Stimulated activated CD4-positive, alpha-beta T cell treated with anti-CD3 and anti-CD28 coated beads, Interleukin-12 subunit alpha, Interleukin-12 subunit beta, amount 100 ng/mL, for 4 hours (primary cell): ENCODE data around the gene SLC6A11.

ENCODE experiments used
- DNase-seq: peaks from one replicate; pipeline ENCODE4 v3.0.0-alpha.2; 2020

SLC6A11 gene

DNA sequence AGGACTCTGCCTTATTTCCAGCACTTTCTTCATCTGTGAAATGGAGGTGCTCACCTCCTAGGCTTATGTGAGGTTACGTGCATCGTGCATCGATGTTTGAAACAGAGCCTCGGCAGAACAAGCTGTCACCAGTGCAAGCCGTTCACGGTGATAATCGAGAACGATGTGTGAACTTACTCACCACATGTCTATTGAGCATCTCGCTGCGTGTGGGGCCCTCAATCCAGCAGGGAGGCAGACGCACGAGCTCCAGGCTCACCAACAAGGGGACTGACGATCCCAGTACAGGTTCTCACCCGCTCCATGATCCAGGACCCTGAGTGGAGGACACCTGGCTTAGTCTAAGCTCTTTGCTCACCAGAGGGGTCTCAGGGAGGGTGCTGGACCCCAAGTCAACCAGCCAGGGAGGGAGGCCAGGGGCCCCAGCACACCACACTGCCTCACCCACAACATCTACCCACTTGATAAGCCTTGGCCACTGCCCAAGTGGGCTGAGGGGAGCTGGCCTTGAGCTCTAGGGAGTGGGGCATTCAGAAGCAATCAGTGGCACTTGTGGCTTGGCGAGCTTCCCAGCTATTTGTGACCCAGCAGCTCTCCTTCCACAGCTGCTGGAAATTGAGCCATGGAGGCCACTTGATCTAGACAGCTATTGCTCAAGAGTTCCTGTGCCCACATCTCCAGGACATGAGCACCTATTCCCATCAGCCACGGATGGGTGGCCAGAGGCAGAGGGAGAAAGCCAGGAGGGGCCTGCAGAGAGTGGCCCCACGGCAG, 142.1 kb downstream of the SLC6A11 start:
- DNase-seq: no peak

DNA sequence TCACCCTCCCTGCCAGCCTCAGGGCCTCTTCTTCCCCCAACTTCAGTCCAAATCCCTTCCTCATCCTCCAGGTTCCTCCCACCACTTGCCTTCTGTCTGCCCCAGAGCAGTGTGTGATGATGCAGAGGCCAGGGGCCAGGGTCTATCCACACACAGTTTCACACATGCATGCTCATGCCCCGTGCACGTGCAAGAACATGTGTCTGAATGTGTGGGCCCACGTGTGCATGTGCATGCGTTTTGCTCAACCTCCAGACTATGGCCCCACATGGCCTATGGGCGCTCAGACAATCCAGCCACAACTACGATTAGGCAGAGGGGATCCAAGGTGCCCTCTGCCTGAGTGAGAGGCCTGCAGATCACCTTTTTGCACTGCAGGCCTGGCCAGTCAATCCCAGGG, 144.2 kb downstream of the SLC6A11 start:
- no peak for DNase-seq

DNA sequence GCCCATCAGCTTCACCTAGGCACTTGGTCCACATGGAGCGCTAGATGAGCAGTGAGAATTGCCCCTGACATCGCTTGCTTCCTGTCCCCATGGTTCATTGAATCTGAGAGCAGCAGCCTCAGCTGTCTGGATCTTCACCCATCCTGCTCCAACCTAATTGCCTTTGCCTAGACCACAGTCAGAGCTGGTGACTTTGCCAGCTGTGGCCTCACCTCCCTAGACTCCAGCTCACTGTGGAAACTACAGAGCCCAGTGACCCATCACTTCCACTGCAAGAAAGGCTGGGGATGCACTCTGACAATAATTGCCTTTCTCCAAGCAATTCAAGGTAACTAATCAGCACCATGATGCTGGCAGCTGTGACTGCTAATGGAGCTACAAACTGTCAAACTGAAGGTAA, 145.9 kb downstream of the SLC6A11 start:
- DNase-seq: no peak

GRCh38 chr3:10962481-10963036, 146.5 kb downstream of the SLC6A11 start:
- no peak for DNase-seq

DNA sequence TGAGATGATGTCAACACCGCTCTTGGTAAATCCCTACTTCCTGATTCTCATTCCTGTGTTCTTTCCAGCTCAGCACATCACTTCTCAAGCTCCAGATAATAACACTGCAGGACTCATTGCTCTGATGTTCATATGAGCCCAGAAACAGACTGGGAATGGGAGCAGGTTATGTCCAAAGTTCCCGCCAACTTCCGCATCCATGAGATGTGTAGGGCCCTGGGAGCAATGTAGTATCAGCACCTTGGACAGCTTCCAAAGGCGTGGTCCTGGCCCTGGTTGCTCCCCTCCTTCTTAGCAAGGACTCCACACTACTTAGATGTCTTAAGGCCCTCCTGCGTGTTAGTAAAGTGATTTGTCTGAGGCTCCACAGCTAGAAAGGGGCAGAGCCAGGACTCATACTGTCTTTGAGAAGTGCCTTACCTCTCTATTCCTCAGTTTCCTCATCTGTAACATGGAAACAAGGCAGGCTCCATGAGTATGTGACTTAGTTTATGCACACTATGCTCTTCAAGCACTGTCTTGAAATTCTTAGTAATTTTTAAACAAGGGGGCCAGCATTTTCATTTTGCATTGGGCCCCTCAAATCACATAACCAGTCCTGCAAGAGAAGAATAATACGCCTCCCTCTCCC, 148.6 kb downstream of the SLC6A11 start:
- DNase-seq: no peak

GRCh38 chr3:10968401-10968800, 152.4 kb downstream of the SLC6A11 start:
- no peak for DNase-seq

GRCh38 chr3:10970306-10970960, 154.4 kb downstream of the SLC6A11 start:
- DNase-seq: no peak

DNA sequence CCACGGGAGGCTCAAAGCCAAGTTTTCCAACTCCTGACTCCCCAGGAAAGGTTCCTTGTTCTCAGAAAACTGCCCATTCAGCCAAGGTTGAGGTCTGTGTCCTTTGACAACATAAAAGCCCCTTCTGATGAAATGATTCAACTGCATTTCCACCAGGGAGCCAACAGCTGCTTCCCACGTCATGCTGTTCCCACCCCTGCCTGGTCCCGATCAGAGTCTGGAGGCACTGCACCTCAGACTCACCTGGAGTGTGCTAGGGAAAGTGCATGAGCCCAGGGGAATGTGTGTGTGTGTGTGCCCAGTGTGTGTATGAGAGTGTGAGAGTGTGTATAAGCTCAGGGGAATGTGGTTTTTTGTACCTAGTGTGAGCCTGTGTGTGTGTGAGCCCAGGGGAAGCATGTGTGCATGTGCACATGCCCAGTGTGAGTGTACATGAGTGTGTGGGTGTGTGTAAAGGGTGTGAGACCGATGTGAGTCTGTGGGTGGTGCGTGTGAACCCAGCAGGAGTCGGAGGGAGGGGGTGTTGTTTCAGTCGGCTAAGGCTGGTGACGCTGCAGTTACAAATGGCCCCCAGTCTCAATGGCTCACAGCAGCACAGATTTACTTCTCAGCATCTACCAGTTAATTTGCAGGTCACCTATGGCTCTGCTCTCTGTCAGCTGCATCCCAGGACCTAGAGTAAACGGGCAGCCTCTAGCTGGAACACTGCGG, 156.2 kb downstream of the SLC6A11 start:
- DNase-seq: no peak

DNA sequence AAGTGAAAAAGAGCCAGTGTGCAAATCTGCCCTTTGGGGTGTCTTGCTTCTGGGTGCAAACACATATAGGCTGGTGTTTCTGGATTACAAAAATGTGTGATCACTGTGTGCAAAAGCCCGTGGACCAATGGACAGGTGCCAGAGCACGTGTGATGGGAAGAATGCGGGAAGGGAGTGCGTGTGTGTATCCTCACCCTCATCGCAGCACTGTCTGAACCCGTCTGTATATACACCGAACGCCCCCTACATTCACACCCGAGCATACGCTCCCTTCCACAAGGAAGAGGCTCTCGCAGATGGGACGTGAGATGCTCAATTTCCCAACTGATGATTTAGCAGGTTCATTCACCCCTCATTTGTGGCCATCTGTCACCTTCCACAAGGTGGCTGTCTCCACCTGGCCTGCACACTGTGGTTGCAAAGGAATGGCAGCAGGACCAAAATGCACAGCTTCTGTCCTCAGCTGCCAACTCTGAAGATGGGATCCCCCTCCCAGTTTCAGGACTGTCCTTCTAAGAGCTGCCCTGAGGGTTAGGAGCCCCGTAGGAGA, 157.1 kb downstream of the SLC6A11 start:
- no peak for DNase-seq

GRCh38 chr3:10974131-10974530, 158.1 kb downstream of the SLC6A11 start:
- no peak for DNase-seq

GRCh38 chr3:10974746-10975375, 158.8 kb downstream of the SLC6A11 start:
- DNase-seq: no peak

GRCh38 chr3:10975695-10976234, 159.7 kb downstream of the SLC6A11 start:
- DNase-seq: no peak

- DNase-seq: no peak
Observed at GRCh38 chr3:10976770-10977169, 160.7 kb downstream of the SLC6A11 start.

DNA sequence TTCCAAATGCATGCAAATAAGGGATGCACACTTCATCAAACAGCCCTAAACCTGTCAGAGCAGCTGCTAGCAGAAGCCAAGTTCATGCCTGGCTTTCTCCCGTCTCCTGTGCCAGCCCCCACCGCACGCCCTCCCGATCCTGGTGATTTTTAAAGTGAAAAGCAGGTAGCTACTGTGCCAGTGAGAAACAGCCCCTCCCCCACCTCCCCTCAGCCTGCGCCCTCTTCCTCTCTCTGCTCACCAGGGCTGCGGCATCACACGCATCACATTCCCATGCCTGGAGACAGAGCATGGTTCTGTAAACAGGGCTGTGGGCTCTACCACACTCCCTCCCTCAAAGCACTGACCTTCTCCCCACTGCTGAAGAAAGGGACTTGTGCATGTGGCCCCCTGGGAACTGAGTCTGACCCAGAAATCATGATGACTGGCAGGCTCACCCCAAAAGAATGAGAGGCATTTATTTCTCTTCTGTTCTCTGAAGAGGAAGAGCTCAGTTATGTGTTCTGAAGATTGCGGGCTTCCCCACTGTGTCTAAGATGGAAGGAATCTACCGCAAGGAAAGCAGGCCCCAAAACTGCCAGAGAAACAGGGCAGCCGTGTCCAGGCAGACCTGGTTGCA, 162.0 kb downstream of the SLC6A11 start:
- DNase-seq: no peak

DNA sequence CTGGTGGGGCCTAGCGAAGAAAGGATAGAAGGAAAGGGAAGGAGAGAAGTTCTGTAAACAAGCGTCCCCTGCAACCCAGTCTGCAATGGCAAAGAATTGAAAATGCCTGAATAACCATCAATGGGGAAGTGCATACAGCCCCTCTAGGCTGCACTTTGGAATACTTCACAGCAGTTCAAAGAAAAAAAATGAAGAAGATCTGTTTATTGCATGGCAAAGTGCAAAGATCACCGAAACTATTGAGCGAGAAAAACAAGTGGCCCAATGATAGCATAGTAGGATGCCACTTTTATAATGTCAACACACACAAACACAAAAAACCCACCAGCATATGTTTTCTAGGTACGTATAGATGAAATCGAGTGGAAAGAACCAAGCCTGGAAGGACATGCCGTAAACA, 162.9 kb downstream of the SLC6A11 start:
- DNase-seq: no peak

DNA sequence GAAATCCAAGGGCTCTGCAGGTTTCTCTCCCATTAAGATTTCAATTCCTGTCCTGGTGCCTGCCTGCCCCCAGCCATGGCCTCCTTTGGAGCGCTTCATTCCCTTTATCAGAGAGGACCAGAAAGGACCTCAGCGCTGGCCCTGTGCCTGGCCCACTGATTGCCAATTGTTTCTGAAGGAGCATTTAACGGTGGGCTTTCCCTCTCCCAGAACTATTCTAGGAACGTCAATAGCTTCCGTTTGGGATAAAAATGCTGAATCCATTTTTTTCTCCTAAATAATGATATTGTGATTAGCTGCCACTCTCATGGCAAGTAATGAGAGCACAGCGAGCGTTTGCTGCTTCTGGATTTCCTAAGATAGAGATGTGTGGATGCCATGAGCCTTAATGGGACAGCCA, 164.3 kb downstream of the SLC6A11 start:
- no peak for DNase-seq

DNA sequence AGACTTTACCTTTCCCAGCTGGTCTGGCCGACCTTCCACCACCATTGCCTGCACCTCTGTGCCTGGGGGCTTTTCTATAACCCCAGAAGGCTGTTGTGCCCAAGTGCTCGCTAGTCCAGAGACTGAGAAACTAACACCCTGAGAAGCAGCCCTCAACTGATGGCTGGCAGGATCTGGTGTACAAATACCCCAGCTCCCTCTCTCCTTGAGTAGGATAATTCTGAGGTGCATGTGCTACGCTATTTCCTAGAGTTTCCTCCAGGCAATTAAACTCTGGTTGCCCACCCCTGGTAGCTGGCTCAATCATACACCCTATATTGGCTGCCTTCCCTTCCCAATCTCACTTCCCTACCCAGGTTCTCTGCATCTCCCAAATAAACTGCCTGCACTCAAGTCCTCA, 165.0 kb downstream of the SLC6A11 start:
- DNase-seq: no peak

DNA sequence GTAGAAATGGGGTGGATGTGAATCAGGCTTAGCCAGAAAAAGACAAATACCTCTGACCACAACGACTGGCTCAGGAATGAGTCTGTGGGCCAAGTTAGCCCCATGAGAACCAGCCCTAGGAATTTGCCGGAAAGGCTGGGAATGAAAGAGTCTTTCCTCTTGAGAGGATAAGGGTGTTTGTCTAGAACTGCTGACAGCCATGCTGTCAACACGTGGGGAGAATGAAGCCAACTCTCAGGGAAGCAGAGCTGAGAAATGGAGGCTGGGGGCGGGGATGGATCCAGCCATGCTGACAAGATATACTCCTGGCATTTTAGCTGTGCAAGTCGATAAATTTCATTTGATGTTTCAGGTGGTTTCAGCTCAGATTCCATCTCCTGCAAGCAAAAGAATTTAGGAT, 165.9 kb downstream of the SLC6A11 start:
- no peak for DNase-seq

GRCh38 chr3:10982782-10983181, 166.8 kb downstream of the SLC6A11 start:
- no peak for DNase-seq

GRCh38 chr3:10983219-10983916, 167.3 kb downstream of the SLC6A11 start:
- DNase-seq: no peak

GRCh38 chr3:10984371-10984896, 168.4 kb downstream of the SLC6A11 start:
- DNase-seq: no peak
